ENCODE data around the gene GPX4.

DNA sequence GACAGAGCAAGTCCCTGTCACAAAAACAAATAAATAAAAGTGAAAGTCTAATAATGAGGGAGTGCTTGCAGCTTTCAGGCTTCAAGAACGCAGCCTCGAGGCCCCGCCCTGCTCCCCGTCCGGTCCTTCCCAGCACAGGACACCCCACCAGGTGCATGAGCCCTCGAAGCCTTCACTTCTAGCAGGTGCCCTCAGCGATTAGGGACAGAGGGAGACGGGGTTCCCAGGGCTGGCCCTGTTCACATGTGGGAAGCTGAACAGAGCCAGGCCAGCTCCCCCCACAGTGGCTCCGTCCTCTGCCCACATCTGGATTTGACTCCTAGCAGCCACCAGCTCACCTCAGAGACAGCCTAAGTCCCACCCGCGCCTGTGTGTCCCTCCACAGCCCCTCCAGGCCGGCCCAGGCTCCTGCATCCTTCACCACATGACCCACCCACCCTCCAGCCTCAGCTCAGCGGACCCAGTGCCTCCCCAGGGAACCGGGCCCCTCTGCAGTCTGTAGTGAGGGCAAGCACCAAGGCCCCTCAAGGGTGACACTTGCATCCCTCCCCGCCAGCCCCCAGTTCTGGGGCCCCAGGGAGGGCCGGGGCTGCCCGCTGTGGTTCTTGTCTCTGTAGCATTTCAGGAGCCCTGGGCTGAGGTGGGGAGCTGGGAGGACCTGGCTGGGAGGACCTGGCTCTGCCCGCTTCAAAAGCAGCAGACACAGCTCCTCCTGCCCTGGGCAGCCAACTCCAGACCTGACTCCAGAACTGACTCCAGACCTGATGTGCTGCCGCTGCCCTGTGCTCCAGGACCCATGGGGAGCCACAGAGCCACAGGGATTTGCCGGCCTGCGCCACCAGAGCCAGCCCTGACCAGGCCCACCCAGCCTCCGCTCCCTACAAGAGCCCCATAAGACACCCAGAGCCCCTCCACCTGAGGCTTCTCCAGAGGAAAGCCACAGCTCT is 27.2 kb downstream of the GPX4 start:
- TF ChIP-seq, protein P1, sequence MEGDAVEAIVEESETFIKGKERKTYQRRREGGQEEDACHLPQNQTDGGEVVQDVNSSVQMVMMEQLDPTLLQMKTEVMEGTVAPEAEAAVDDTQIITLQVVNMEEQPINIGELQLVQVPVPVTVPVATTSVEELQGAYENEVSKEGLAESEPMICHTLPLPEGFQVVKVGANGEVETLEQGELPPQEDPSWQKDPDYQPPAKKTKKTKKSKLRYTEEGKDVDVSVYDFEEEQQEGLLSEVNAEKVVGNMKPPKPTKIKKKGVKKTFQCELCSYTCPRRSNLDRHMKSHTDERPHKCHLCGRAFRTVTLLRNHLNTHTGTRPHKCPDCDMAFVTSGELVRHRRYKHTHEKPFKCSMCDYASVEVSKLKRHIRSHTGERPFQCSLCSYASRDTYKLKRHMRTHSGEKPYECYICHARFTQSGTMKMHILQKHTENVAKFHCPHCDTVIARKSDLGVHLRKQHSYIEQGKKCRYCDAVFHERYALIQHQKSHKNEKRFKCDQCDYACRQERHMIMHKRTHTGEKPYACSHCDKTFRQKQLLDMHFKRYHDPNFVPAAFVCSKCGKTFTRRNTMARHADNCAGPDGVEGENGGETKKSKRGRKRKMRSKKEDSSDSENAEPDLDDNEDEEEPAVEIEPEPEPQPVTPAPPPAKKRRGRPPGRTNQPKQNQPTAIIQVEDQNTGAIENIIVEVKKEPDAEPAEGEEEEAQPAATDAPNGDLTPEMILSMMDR (IDR thresholded peaks at IDR 0.05 in 8 of 11, conservative IDR thresholded peaks at IDR 0.05 in 3 of 11) = no peak
- no peak for TF ChIP-seq POLR2A (IDR thresholded peaks at IDR 0.05)

All from spleen (tissue), 7 donors.